SU-DHL-6 (cell line): ENCODE data around the gene GPC3.

Experiments used
- CTCF ChIP-seq: fragments of 200-600 bp; sonication (generic); IDR thresholded peaks from one replicate; pipeline ENCODE4 v1.5.1; 2017; ENCODE audit warnings: antibody characterized with exemption, mild to moderate bottlenecking, low read length, moderate library complexity; ENCODE audit not compliant: insufficient read depth, poor library complexity, severe bottlenecking
- EZH2phosphoT487 ChIP-seq: fragments of 200-600 bp; sonication (generic), shearing (Covaris generic); conservative IDR thresholded peaks from 2 replicates; pipeline ENCODE4 v1.6.1; 2018; ENCODE audit warnings: mild to moderate bottlenecking, antibody characterized with exemption, low read length, moderate library complexity, mixed read lengths

- TF ChIP-seq CTCF (no peak), EZH2phosphoT487 (no peak)
Measured at GRCh38 chrX:133533249-133533648, 452.1 kb downstream of the GPC3 start.
